NB4 (cell line): ENCODE measurements around the gene OR10H5.
A peak's percentile ranks its signal among the peaks of the same experiment; 100 is the strongest.
"Not testable (repeated sequence)": the region's sequence is repeated elsewhere in the genome, so short reads cannot be mapped to it uniquely, and the experiment has no call there.

Experiments used
- DNase-seq: peaks from one replicate; pipeline ENCODE4 v3.0.0; 2010; ENCODE audit warnings: low read depth
- H3K4me3 ChIP-seq: one replicate; pipeline ENCODE4 v1.5.1; 2011; ENCODE audit warnings: mild to moderate bottlenecking, low read depth, low read length, moderate library complexity
- MYC ChIP-seq: IDR thresholded peaks from 2 replicates; pipeline ENCODE4 v1.6.1; 2011; ENCODE audit warnings: low read depth, low read length
- POLR2A ChIP-seq: IDR thresholded peaks from 2 replicates; pipeline ENCODE4 v1.6.1; 2011; ENCODE audit warnings: mild to moderate bottlenecking; ENCODE audit not compliant: insufficient read length; ENCODE audit errors: extremely low read depth
- TF ChIP-seq, protein P1 (sequence below): IDR thresholded peaks from 2 replicates; pipeline ENCODE4 v1.6.1; 2011; ENCODE audit warnings: low read depth, low read length
- TF ChIP-seq, protein P2 (sequence below): IDR thresholded peaks from one replicate; pipeline ENCODE4 v1.5.1; 2012; ENCODE audit warnings: low read depth, low read length

Gene OR10H5

GRCh38 chr19:15841875-15842569 lies 54.6 kb downstream of the OR10H5 start:
- H3K4me3 ChIP-seq = no peak overlapping the region
- DNase-seq = peak; percentile 25

GRCh38 chr19:15843203-15843893 lies 55.9 kb downstream of the OR10H5 start:
- TF ChIP-seq, protein P1, sequence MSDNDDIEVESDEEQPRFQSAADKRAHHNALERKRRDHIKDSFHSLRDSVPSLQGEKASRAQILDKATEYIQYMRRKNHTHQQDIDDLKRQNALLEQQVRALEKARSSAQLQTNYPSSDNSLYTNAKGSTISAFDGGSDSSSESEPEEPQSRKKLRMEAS = no peak
- no peak for TF ChIP-seq MYC
- TF ChIP-seq POLR2A = no peak
- TF ChIP-seq, protein P2, sequence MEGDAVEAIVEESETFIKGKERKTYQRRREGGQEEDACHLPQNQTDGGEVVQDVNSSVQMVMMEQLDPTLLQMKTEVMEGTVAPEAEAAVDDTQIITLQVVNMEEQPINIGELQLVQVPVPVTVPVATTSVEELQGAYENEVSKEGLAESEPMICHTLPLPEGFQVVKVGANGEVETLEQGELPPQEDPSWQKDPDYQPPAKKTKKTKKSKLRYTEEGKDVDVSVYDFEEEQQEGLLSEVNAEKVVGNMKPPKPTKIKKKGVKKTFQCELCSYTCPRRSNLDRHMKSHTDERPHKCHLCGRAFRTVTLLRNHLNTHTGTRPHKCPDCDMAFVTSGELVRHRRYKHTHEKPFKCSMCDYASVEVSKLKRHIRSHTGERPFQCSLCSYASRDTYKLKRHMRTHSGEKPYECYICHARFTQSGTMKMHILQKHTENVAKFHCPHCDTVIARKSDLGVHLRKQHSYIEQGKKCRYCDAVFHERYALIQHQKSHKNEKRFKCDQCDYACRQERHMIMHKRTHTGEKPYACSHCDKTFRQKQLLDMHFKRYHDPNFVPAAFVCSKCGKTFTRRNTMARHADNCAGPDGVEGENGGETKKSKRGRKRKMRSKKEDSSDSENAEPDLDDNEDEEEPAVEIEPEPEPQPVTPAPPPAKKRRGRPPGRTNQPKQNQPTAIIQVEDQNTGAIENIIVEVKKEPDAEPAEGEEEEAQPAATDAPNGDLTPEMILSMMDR = no peak

More at GRCh38 chr19:15841875-15842569, 54.6 kb downstream of the OR10H5 start:
- TF ChIP-seq, protein P1 = no peak
- TF ChIP-seq, protein P2 = peak; percentile 25

DNA sequence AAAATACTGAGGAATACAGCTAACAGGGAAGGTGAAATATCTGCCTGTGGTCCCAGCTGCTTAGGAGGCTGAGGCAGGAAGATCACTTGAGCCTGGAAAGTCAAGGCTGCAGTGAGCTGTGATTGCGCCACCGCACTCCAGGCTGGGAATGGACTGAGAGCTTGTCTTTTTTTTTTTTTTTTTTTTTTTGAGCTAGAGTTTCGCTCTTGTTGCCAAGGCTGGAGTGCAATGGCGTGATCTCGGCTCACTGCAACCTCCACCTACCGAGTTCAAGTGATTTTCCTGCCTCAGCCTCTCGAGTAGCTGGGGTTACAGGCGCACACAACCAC lies 56.4 kb downstream of the OR10H5 start:
- DNase-seq = peak; percentile 39
- H3K4me3 ChIP-seq = not testable (repeated sequence)

More at GRCh38 chr19:15843203-15843893, 55.9 kb downstream of the OR10H5 start:
- no peak for DNase-seq
- H3K4me3 ChIP-seq = no peak overlapping the region

- TF ChIP-seq, protein P1 = no peak
- no peak for TF ChIP-seq MYC
- TF ChIP-seq, protein P2 = no peak
- no peak for TF ChIP-seq POLR2A
- no peak overlapping the region for H3K4me3 ChIP-seq
- DNase-seq = no peak
These were observed 59.5 kb downstream of the OR10H5 start for GRCh38 chr19:15846923-15847322.

DNA sequence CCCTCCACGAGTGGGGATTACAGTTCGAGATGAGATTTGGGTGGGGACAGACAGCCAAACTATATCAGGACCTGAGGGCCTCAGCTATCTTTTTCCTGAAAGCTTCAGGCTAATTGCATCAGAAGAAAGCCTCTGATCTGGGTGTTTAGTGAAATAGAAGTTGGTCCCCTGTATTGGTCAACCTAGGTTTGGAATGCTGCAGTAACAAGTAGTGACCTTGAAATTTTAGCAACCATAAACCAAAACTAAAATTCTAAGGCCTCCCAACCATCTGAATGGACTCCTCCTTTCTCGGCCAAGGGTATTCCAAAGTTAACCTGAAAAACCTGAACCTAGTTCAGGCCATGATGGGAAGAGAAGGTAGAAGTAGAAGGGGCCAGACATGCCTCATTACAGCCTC lies 62.9 kb downstream of the OR10H5 start:
- no peak overlapping the region for H3K4me3 ChIP-seq
- no peak for DNase-seq
- TF ChIP-seq, protein P2 = no peak
- TF ChIP-seq, protein P1 = no peak
- TF ChIP-seq POLR2A = no peak
